HCT116 (cell line): ENCODE data around the gene ID1. TPM values are rescaled to one million over a fixed set of nuclear protein-coding genes. Genes with fewer than 3 reads are reported as not detected.

ENCODE experiments used
- ATAC-seq: fragments of 200-7000 bp; cut with Tn5 transposase; 2 replicates; pipeline ENCODE4 v1.9.1; 2020; ENCODE audit warnings: mild to moderate bottlenecking, moderate library complexity
- BruUV-seq: library from RNA; stranded (reverse); fragments of 400-500 nt; replicated peaks from 2 replicates; lab custom pipeline; 2021; lab: Mats Ljungman, UMichigan
- CTCF ChIA-PET: fragments of 300-600 bp; sonication (Branson Sonifier 250); formaldehyde crosslinking; loops from one replicate; lab custom pipeline; 2021; ENCODE audit warnings: antibody characterized with exemption; lab: Charles Lee
- POLR2A ChIA-PET: fragments of 300-600, 350-600 bp; sonication (Branson Sonifier 250); formaldehyde crosslinking; loops from one replicate; lab custom pipeline; 2021; ENCODE audit warnings: antibody characterized with exemption; lab: Charles Lee
- RAD21 ChIA-PET, 2 experiments: fragments of 300-600 bp; sonication (Branson Sonifier 250); formaldehyde crosslinking; loops; one replicate each; lab custom pipeline; 2023; ENCODE audit warnings: low total read pairs in 2 of 2; ENCODE audit not compliant: uncharacterized antibody in 2 of 2, unreplicated experiment in 2 of 2, low non-redundant PET in 1 of 2; lab: Charles Lee
- DNase-seq: peaks from one replicate; pipeline ENCODE4 v3.0.0-alpha.2; 2010; ENCODE audit warnings: low read depth, low spot score
- H2AFZ ChIP-seq: fragments of 200-600 bp; shearing (Covaris generic), sonication (generic); 2 replicates; pipeline ENCODE4 v1.6.1; 2017; ENCODE audit warnings: low read depth, mixed run types, mixed read lengths, antibody characterized with exemption, low read length; ENCODE audit not compliant: poor library complexity, severe bottlenecking
- H3K27ac ChIP-seq: 2 replicates; pipeline ENCODE4 v1.5.1; 2012; ENCODE audit warnings: low read depth, low read length
- H3K27me3 ChIP-seq: fragments of 200-600 bp; sonication (generic); 2 replicates; pipeline ENCODE4 v1.6.1; 2016; ENCODE audit warnings: mixed run types, low read length, mixed read lengths; ENCODE audit not compliant: insufficient read depth
- H3K36me3 ChIP-seq, 2 experiments: fragments of 200-500 bp in 1 of 2; fragments of 200-600 bp in 1 of 2; sonication (Bioruptor generic) in 1 of 2; sonication (generic) in 1 of 2; 2 replicates each; pipeline versions ENCODE4 v1.5.1 to v1.6.1; 2014 to 2016; ENCODE audit warnings: low read length in 2 of 2, inconsistent platforms in 1 of 2, mixed read lengths in 1 of 2, mixed run types in 1 of 2; ENCODE audit not compliant: insufficient read depth in 2 of 2, control insufficient read depth in 1 of 2
- H3K4me1 ChIP-seq, 2 experiments: fragments of 200-600 bp in 1 of 2; sonication (generic) in 1 of 2; 2 replicates each; pipeline versions ENCODE4 v1.5.1 to v1.6.1; 2012 to 2017; ENCODE audit warnings: low read length in 2 of 2, inconsistent platforms in 1 of 2, mild to moderate bottlenecking in 1 of 2, mixed read lengths in 1 of 2, mixed run types in 1 of 2, moderate library complexity in 1 of 2; ENCODE audit not compliant: insufficient read depth in 2 of 2, control insufficient read depth in 1 of 2
- H3K4me2 ChIP-seq: fragments of 200-600 bp; sonication (generic); 2 replicates; pipeline ENCODE4 v1.6.1; 2017; ENCODE audit warnings: mixed run types, low read length, mixed read lengths
- H3K4me3 ChIP-seq, 2 experiments: fragments of 200-600 bp in 1 of 2; sonication (generic) in 1 of 2; replicated peaks in 1 of 2; 2 replicates each; pipeline ENCODE4 v1.5.1; 2011 to 2016; ENCODE audit warnings: low read length in 2 of 2, control low read depth in 1 of 2, low read depth in 1 of 2, mild to moderate bottlenecking in 1 of 2, mixed read lengths in 1 of 2, mixed run types in 1 of 2
- H3K79me2 ChIP-seq: fragments of 200-600 bp; sonication (generic); 2 replicates; pipeline ENCODE4 v1.6.1; 2017; ENCODE audit warnings: mild to moderate bottlenecking, mixed run types, low read length, moderate library complexity, mixed read lengths; ENCODE audit not compliant: insufficient read depth
- H3K9ac ChIP-seq: fragments of 200-600 bp; sonication (generic); 2 replicates; pipeline ENCODE4 v1.6.1; 2016; ENCODE audit warnings: low read length, mixed read lengths
- H3K9me2 ChIP-seq: fragments of 200-600 bp; sonication (generic), shearing (Covaris generic); 2 replicates; pipeline ENCODE4 v1.6.1; 2017; ENCODE audit warnings: mixed run types, mild to moderate bottlenecking, moderate library complexity; ENCODE audit not compliant: insufficient read depth
- H3K9me3 ChIP-seq, 2 experiments: fragments of 200-500 bp in 1 of 2; fragments of 200-600 bp in 1 of 2; sonication (Bioruptor generic) in 1 of 2; sonication (generic) in 1 of 2; 2 replicates each; pipeline ENCODE4 v1.6.1; 2014 to 2017; ENCODE audit warnings: low read length in 2 of 2, mixed read lengths in 2 of 2, inconsistent platforms in 1 of 2, low read depth in 1 of 2, mild to moderate bottlenecking in 1 of 2, mixed run types in 1 of 2, moderate library complexity in 1 of 2; ENCODE audit not compliant: control insufficient read depth in 1 of 2, insufficient read depth in 1 of 2
- H4K20me1 ChIP-seq: fragments of 200-600 bp; sonication (generic), shearing (Covaris generic); 2 replicates; pipeline ENCODE4 v1.6.1; 2017; ENCODE audit warnings: mixed run types, mild to moderate bottlenecking, moderate library complexity; ENCODE audit not compliant: insufficient read depth
- EZH2phosphoT487 ChIP-seq: fragments of 200-600 bp; IDR thresholded peaks from 2 replicates; pipeline ENCODE4 v1.6.1; 2018; ENCODE audit warnings: antibody characterized with exemption, borderline replicate concordance
- JUND ChIP-seq: IDR thresholded peaks from 2 replicates; pipeline ENCODE4 v1.6.1; 2012
- TCF7L2 ChIP-seq: IDR thresholded peaks from 2 replicates; pipeline ENCODE4 v1.7.0; 2011; ENCODE audit warnings: borderline replicate concordance, inconsistent platforms; ENCODE audit not compliant: insufficient read depth, insufficient read length; ENCODE audit errors: extremely low read depth
- ZFX ChIP-seq: fragments of 450-650 bp; IDR thresholded peaks from 2 replicates; pipeline ENCODE4 v1.6.1; 2017
- ZNF274 ChIP-seq: fragments of 200-500 bp; sonication (Bioruptor generic); IDR thresholded peaks from 2 replicates; pipeline ENCODE4 v1.6.1; 2014; ENCODE audit warnings: mild to moderate bottlenecking, low read depth, low read length, inconsistent platforms
- intact Hi-C: fragments of 100-400 bp; cut with micrococcal nuclease; formaldehyde crosslinking; loops from 2 replicates; pipeline ENCODE4 v1.10.0; 2022
- total RNA-seq: library from RNA; stranded (reverse); gene quantifications from one replicate; pipeline ENCODE4 v1.2.1, GENCODE V29; 2021; ENCODE audit not compliant: unreplicated experiment
- TF ChIP-seq, protein P1 (sequence below), 3 experiments: fragments of 200-600 bp in 1 of 3; sonication (generic) in 1 of 3; IDR thresholded peaks in 2 of 3; conservative IDR thresholded peaks in 1 of 3; 2 replicates each; pipeline ENCODE4 v1.5.1; 2012 to 2017; ENCODE audit warnings: low read depth in 2 of 3, low read length in 2 of 3, antibody characterized with exemption in 1 of 3, borderline replicate concordance in 1 of 3, control low read depth in 1 of 3, mild to moderate bottlenecking in 1 of 3, mixed read lengths in 1 of 3, mixed run types in 1 of 3, moderate library complexity in 1 of 3; ENCODE audit not compliant: insufficient read depth in 1 of 3

Gene ID1
- total RNA-seq, 1 experiment from 2014 or later: 811 TPM

DNA sequence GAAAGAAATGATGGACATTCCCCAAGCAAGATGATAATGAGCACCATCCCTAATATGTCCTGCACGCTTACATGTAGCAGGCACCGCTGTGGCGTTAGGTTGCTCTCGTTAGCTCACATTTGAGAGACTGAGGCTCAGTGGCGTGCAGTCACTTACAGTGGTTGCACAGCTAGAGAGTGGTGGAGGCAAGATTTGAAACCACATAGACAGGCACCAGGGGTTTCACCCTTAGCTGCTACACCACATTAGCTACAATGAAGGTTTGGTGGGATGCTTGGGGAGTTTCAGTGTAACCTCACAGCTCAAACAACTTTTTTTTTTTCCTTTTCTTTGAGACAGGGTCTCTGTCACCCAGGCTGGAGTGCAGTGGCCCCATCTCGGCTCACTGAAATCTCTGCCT lies 36.3 kb downstream of the ID1 start (continued):
- TF ChIP-seq, protein P1, sequence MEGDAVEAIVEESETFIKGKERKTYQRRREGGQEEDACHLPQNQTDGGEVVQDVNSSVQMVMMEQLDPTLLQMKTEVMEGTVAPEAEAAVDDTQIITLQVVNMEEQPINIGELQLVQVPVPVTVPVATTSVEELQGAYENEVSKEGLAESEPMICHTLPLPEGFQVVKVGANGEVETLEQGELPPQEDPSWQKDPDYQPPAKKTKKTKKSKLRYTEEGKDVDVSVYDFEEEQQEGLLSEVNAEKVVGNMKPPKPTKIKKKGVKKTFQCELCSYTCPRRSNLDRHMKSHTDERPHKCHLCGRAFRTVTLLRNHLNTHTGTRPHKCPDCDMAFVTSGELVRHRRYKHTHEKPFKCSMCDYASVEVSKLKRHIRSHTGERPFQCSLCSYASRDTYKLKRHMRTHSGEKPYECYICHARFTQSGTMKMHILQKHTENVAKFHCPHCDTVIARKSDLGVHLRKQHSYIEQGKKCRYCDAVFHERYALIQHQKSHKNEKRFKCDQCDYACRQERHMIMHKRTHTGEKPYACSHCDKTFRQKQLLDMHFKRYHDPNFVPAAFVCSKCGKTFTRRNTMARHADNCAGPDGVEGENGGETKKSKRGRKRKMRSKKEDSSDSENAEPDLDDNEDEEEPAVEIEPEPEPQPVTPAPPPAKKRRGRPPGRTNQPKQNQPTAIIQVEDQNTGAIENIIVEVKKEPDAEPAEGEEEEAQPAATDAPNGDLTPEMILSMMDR (IDR thresholded peaks at IDR 0.05 in 2 of 3, conservative IDR thresholded peaks at IDR 0.05 in 1 of 3; ENCODE audit: borderline replicate concordance in 1 of 3, insufficient read depth in 1 of 3, low read depth in 2 of 3, low read length in 2 of 3): no peak
- TF ChIP-seq EZH2phosphoT487: no peak
- TF ChIP-seq ZFX: no peak
- TF ChIP-seq TCF7L2: no peak

GRCh38 chr20:31642837-31643236 lies 37.7 kb downstream of the ID1 start:
- Histone ChIP-seq H3K4me2 (no peak overlapping the region), H3K9ac (no peak overlapping the region), H3K27me3 (no peaks in the 10 kb centered on the region), H3K9me2 (no peaks in the 10 kb centered on the region), H3K27ac (no peak overlapping the region), H4K20me1 (no peaks in the 10 kb centered on the region), H3K4me1 (peaks cover 15 to 35% of the 10 kb centered on the region in 2 experiments), H3K4me3 (no peak overlapping the region), H3K36me3 (no peaks in the 10 kb centered on the region), H3K79me2 (no peaks in the 10 kb centered on the region), H2AFZ (no peak overlapping the region), H3K9me3 (no peaks in the 10 kb centered on the region)
- ChIA-PET POLR2A (no interaction called here), RAD21 (no interaction called here), CTCF (interaction anchor here (1.1 to 1.4 kb wide), 2 partner anchors 9 to 19 kb away, joined by 3 to 7 read pairs; no protein-coding TSS in a partner anchor)
- no TSS peak for BruUV-seq
- DNase-seq (no peak), ATAC-seq (no peak)
- TF ChIP-seq JUND: no peak
- TF ChIP-seq ZNF274: no peak
- no peak for TF ChIP-seq TCF7L2
- intact Hi-C loops: no loop called here
